ENCODE results near the gene ATG2A. TPM values are rescaled to one million over a fixed set of nuclear protein-coding genes. Genes with fewer than 3 reads are reported as not detected.
A peak's percentile ranks its signal among the peaks of the same experiment; 100 is the strongest.

Gene ATG2A
- polyA plus RNA-seq, 4 donors = 18.0 to 35.7 (median 24.7) TPM

DNA sequence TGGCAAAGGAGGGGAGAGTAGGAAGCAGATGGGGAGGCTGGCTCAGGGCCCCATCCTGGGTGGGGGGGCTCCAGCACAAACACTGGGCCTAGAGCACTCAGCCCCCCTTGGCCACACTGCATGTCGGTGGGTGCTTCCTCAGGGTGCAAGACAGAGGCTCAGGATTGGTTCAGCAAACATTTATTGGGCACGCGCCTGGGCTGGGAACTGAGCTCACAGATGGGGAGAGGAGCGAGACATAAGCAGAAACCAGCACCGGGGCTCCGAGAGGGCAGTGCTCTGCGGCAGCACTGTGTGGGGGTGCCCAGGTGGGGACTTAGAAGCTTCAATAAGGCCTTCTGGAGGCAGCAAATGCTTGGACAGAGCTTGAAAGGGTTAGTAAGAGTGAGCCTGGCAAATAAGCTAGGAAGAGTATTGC is 26.5 kb downstream of the ATG2A start:
- peak overlapping the region; percentile 55 to 89 (median 74) for H3K4me3 ChIP-seq (ENCODE audit: low read depth in 1 of 3, low read length in 3 of 3)
- peak; percentile 45 to 62 for DNase-seq
- peak overlapping the region; percentile 95 to 100 (median 98) for H3K27ac ChIP-seq (ENCODE audit: low read depth in 1 of 3, low read length in 2 of 3)
- no peaks in the 10 kb centered on the region for H3K27me3 ChIP-seq (ENCODE audit: control insufficient read depth in 3 of 3, insufficient read depth in 3 of 3, low read length in 3 of 3)
- no peaks in the 10 kb centered on the region for H3K9me3 ChIP-seq (ENCODE audit: control insufficient read depth in 2 of 2, insufficient read depth in 1 of 2, low read depth in 1 of 2, low read length in 1 of 2)
- peaks cover 0 to 46% (median 0%) of the 10 kb centered on the region in 3 donors for H3K4me1 ChIP-seq (ENCODE audit: control insufficient read depth in 3 of 3, insufficient read depth in 2 of 3, low read depth in 1 of 3, low read length in 2 of 3)
- peaks cover 0 to 54% (median 9%) of the 10 kb centered on the region in 3 donors for H3K36me3 ChIP-seq (ENCODE audit: control insufficient read depth in 3 of 3, insufficient read depth in 2 of 3, low read depth in 1 of 3, low read length in 3 of 3)
- FAIRE-seq = no peak
- WGBS, 3 donors = 22 to 59% (median 34%) methylated on average over 7 of the region's 7 CpGs

DNA sequence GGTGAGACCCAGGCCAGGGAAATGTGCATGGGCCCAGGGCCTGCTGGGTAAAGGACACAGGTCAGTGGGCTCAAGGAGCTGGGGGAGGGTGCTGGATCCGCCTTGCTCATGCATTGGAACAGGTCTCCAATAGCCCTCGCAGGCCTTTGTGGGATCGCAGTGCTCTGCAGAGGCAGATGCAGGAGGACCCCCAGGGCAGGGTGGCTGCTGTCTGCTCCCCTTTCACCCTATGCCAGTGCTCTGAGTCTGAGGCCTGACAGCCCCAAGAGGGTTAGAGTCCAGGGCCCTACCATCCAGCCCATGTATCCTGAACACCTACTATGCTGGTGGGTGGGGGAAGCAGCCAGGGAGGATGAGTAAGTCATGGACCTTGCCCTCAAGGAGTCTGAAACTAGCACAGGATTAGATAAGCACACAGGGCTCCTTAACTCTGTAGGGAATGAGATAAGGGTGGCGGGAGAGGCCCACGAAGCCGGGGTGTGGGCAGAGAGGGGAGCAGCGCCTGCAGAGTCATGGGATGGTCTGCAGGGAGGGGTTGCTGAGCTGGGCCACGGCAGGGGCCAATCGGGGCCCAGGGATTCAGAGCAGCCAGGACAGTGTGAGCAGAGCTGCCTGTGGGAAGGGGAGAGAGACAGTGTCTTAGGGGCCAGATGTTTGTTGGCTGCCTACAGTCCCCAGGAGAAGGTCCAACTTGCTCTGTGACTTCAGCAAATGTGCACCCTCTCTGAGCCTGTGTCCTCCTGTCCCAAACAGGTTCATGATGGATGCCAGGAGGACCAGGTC is 28.1 kb downstream of the ATG2A start:
- Histone ChIP-seq H3K27ac (ENCODE audit: low read depth in 1 of 3, low read length in 2 of 3) (peak overlapping the region; percentile 95 to 100 (median 98)), H3K9me3 (ENCODE audit: control insufficient read depth in 2 of 2, insufficient read depth in 1 of 2, low read depth in 1 of 2, low read length in 1 of 2) (no peaks in the 10 kb centered on the region), H3K4me1 (ENCODE audit: control insufficient read depth in 3 of 3, insufficient read depth in 2 of 3, low read depth in 1 of 3, low read length in 2 of 3) (peaks cover 0 to 46% (median 4%) of the 10 kb centered on the region in 3 donors), H3K27me3 (ENCODE audit: control insufficient read depth in 3 of 3, insufficient read depth in 3 of 3, low read length in 3 of 3) (no peaks in the 10 kb centered on the region), H3K4me3 (ENCODE audit: low read depth in 1 of 3, low read length in 3 of 3) (peak overlapping the region in 2 of 3 donors; percentile 74 to 89), H3K36me3 (ENCODE audit: control insufficient read depth in 3 of 3, insufficient read depth in 2 of 3, low read depth in 1 of 3, low read length in 3 of 3) (peaks cover 0 to 41% (median 9%) of the 10 kb centered on the region in 3 donors)
- FAIRE-seq = no peak
- peak; percentile 97 to 98 for DNase-seq
- WGBS, 3 donors = 23 to 57% (median 29%) methylated on average over 9 of the region's 9 CpGs

GRCh38 chr11:64888406-64888728 is 28.6 kb downstream of the ATG2A start:
- no peaks in the 10 kb centered on the region for H3K9me3 ChIP-seq (ENCODE audit: control insufficient read depth in 2 of 2, insufficient read depth in 1 of 2, low read depth in 1 of 2, low read length in 1 of 2)
- no peak for FAIRE-seq
- peaks cover 0 to 41% (median 9%) of the 10 kb centered on the region in 3 donors for H3K36me3 ChIP-seq (ENCODE audit: control insufficient read depth in 3 of 3, insufficient read depth in 2 of 3, low read depth in 1 of 3, low read length in 3 of 3)
- H3K4me3 ChIP-seq (ENCODE audit: low read depth in 1 of 3, low read length in 3 of 3) = peak overlapping the region in 2 of 3 donors; percentile 0 to 26
- DNase-seq = no peak
- 10 to 54% (median 28%) methylated on average over 6 to 8 of the region's 8 CpGs for WGBS, 3 donors
- no peaks in the 10 kb centered on the region for H3K27me3 ChIP-seq (ENCODE audit: control insufficient read depth in 3 of 3, insufficient read depth in 3 of 3, low read length in 3 of 3)
- H3K4me1 ChIP-seq (ENCODE audit: control insufficient read depth in 3 of 3, insufficient read depth in 2 of 3, low read depth in 1 of 3, low read length in 2 of 3) = peaks cover 0 to 43% (median 4%) of the 10 kb centered on the region in 3 donors
- peak overlapping the region; percentile 68 to 98 (median 95) for H3K27ac ChIP-seq (ENCODE audit: low read depth in 1 of 3, low read length in 2 of 3)

DNA sequence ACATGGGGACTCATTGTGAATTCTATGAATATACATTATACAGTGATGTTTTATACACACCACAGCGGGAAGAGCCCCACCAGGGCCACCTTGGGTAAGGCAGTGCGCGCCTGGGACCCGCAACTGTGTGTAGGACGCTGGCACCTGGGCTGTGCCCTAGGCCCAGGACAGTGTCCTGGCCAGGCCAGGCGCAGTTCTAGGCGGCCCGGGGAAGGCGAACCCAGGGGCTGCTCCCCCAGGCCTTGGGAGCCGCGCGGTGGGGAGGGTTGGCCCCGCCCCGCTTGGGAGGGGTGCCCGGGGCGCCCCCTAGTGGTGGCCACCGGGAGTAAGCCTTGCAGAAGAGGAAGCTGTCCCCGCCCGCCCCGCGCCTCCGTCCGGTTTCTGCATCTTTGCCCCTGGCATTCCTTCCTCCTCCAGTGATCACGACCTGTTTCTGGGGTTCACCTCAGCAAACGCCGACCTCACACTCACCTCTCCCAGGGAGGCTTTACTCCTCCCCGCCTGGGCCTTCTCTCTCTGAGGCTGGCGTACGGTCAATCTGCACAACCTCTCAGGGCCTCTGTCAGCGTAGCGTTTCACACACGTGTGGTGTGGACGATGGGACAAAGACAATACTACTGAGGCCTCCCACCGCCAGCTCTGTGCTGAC is 29.1 kb downstream of the ATG2A start:
- Histone ChIP-seq H3K27ac (ENCODE audit: low read depth in 1 of 3, low read length in 2 of 3) (peak overlapping the region; percentile 68 to 98 (median 95)), H3K9me3 (ENCODE audit: control insufficient read depth in 2 of 2, insufficient read depth in 1 of 2, low read depth in 1 of 2, low read length in 1 of 2) (no peaks in the 10 kb centered on the region), H3K4me3 (ENCODE audit: low read depth in 1 of 3, low read length in 3 of 3) (peak overlapping the region in 2 of 3 donors; percentile 0 to 26), H3K4me1 (ENCODE audit: control insufficient read depth in 3 of 3, insufficient read depth in 2 of 3, low read depth in 1 of 3, low read length in 2 of 3) (peaks cover 0 to 43% (median 4%) of the 10 kb centered on the region in 3 donors), H3K27me3 (ENCODE audit: control insufficient read depth in 3 of 3, insufficient read depth in 3 of 3, low read length in 3 of 3) (no peaks in the 10 kb centered on the region), H3K36me3 (ENCODE audit: control insufficient read depth in 3 of 3, insufficient read depth in 2 of 3, low read depth in 1 of 3, low read length in 3 of 3) (peaks cover 0 to 37% (median 9%) of the 10 kb centered on the region in 3 donors)
- DNase-seq = peak; percentile 92 to 95
- no peak for FAIRE-seq
- 4 to 10% (median 7%) methylated on average over 26 to 34 of the region's 34 CpGs for WGBS, 3 donors

GRCh38 chr11:64887234-64887756 is 29.7 kb downstream of the ATG2A start:
- peaks cover 0 to 43% (median 4%) of the 10 kb centered on the region in 3 donors for H3K4me1 ChIP-seq (ENCODE audit: control insufficient read depth in 3 of 3, insufficient read depth in 2 of 3, low read depth in 1 of 3, low read length in 2 of 3)
- no peaks in the 10 kb centered on the region for H3K27me3 ChIP-seq (ENCODE audit: control insufficient read depth in 3 of 3, insufficient read depth in 3 of 3, low read length in 3 of 3)
- DNase-seq (peak in 1 of 2 donors; percentile 57), FAIRE-seq (no peak)
- peak overlapping the region in 1 of 3 donors; percentile 16 for H3K4me3 ChIP-seq (ENCODE audit: low read depth in 1 of 3, low read length in 3 of 3)
- 26 to 57% (median 40%) methylated on average over 8 of the region's 8 CpGs for WGBS, 3 donors
- peaks cover 0 to 31% (median 9%) of the 10 kb centered on the region in 3 donors for H3K36me3 ChIP-seq (ENCODE audit: control insufficient read depth in 3 of 3, insufficient read depth in 2 of 3, low read depth in 1 of 3, low read length in 3 of 3)
- no peaks in the 10 kb centered on the region for H3K9me3 ChIP-seq (ENCODE audit: control insufficient read depth in 2 of 2, insufficient read depth in 1 of 2, low read depth in 1 of 2, low read length in 1 of 2)
- peak overlapping the region; percentile 68 to 98 (median 95) for H3K27ac ChIP-seq (ENCODE audit: low read depth in 1 of 3, low read length in 2 of 3)

- FAIRE-seq (no peak), DNase-seq (peak; percentile 89 to 95)
- 25 to 57% (median 34%) methylated on average over 15 of the region's 15 CpGs for WGBS, 3 donors
- Histone ChIP-seq H3K4me3 (ENCODE audit: low read depth in 1 of 3, low read length in 3 of 3) (no peak overlapping the region), H3K4me1 (ENCODE audit: control insufficient read depth in 3 of 3, insufficient read depth in 2 of 3, low read depth in 1 of 3, low read length in 2 of 3) (peaks cover 3 to 47% (median 4%) of the 10 kb centered on the region in 3 donors), H3K36me3 (ENCODE audit: control insufficient read depth in 3 of 3, insufficient read depth in 2 of 3, low read depth in 1 of 3, low read length in 3 of 3) (peaks cover 0 to 15% (median 2%) of the 10 kb centered on the region in 3 donors), H3K27me3 (ENCODE audit: control insufficient read depth in 3 of 3, insufficient read depth in 3 of 3, low read length in 3 of 3) (no peaks in the 10 kb centered on the region), H3K9me3 (ENCODE audit: control insufficient read depth in 2 of 2, insufficient read depth in 1 of 2, low read depth in 1 of 2, low read length in 1 of 2) (no peaks in the 10 kb centered on the region), H3K27ac (ENCODE audit: low read depth in 1 of 3, low read length in 2 of 3) (peak overlapping the region; percentile 72 to 90 (median 84))
Observed at GRCh38 chr11:64885367-64886286, 31.4 kb downstream of the ATG2A start.

DNA sequence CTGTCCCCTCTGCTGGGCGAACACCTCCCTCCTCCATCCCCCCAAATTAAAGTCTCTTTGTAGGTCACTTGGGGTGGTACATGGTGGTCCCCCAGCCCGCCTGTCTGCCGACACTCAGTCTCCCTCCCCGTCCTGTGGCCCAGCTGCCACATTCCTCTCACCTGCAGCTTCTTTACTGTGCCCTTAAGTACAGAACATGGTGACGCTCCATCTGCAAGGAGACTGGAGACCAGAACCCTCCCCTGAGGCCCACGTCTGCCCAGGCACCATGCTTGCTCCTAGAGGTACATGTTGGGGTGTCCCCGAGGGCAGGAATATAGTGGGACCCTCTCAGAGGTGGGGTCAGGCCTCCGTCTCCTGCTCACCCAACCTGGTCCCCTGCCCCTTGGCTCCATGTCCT is 33.0 kb downstream of the ATG2A start:
- H3K36me3 ChIP-seq (ENCODE audit: control insufficient read depth in 3 of 3, insufficient read depth in 2 of 3, low read depth in 1 of 3, low read length in 3 of 3) = no peaks in the 10 kb centered on the region
- H3K4me1 ChIP-seq (ENCODE audit: control insufficient read depth in 3 of 3, insufficient read depth in 2 of 3, low read depth in 1 of 3, low read length in 2 of 3) = peaks cover 3 to 56% (median 7%) of the 10 kb centered on the region in 3 donors
- no peaks in the 10 kb centered on the region for H3K27me3 ChIP-seq (ENCODE audit: control insufficient read depth in 3 of 3, insufficient read depth in 3 of 3, low read length in 3 of 3)
- WGBS, 3 donors = 86 to 92% (median 89%) methylated on average over 8 of the region's 8 CpGs
- no peaks in the 10 kb centered on the region for H3K9me3 ChIP-seq (ENCODE audit: control insufficient read depth in 2 of 2, insufficient read depth in 1 of 2, low read depth in 1 of 2, low read length in 1 of 2)
- FAIRE-seq = no peak
- DNase-seq = peak in 1 of 2 donors; percentile 9
- H3K4me3 ChIP-seq (ENCODE audit: low read depth in 1 of 3, low read length in 3 of 3) = no peak overlapping the region
- no peak overlapping the region for H3K27ac ChIP-seq (ENCODE audit: low read depth in 1 of 3, low read length in 2 of 3)
